Activated CD8-positive, alpha-beta memory T cell treated with anti-CD3 and anti-CD28 coated beads for 36 hours (primary cell): ENCODE measurements around the gene HECW1. TPM values are rescaled to one million over a fixed set of nuclear protein-coding genes. Genes with fewer than 3 reads are reported as not detected.
"Not testable (repeated sequence)": the region's sequence is repeated elsewhere in the genome, so short reads cannot be mapped to it uniquely, and the experiment has no call there.

Experiments used
- CTCF ChIA-PET: fragments of 350-600 bp; sonication (Branson Sonifier 250); formaldehyde crosslinking; loops from one replicate; lab custom pipeline; 2021; ENCODE audit warnings: antibody characterized with exemption; lab: Charles Lee
- POLR2A ChIA-PET: fragments of 350-600 bp; sonication (Branson Sonifier 250); formaldehyde crosslinking; loops from one replicate; lab custom pipeline; 2021; ENCODE audit warnings: antibody characterized with exemption; lab: Charles Lee
- total RNA-seq, 2 experiments: library from RNA; stranded (reverse); gene quantifications; one replicate each; pipeline ENCODE4 v1.2.3, GENCODE V29; 2021

Gene HECW1
- total RNA-seq, 2 experiments from 2014 or later: not detected

DNA sequence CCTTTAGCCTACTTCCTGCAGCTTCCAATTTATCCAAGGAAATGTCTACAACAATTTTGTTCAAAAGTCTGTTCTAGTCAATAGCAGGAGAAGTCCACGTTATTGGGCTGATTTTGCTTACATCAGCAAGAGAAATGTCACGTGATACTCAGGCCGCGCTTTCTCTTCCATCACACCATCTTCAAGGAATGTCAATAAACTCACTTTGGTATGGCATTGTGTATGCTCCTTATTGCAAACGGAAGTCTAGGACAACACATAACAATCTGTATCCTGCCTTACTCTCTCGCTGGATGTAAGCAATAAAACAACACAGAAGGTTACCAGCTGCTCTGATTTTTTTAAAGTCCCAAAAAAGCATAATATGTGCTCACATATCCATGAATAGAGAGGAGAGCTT is 453.3 kb downstream of the HECW1 start:
- CTCF ChIA-PET: interaction anchor here (1.4 kb wide), 1 partner anchor 17 kb away, joined by 4 read pairs; the partner anchor contains the start of gene STK17A
- POLR2A ChIA-PET: no interaction called here

DNA sequence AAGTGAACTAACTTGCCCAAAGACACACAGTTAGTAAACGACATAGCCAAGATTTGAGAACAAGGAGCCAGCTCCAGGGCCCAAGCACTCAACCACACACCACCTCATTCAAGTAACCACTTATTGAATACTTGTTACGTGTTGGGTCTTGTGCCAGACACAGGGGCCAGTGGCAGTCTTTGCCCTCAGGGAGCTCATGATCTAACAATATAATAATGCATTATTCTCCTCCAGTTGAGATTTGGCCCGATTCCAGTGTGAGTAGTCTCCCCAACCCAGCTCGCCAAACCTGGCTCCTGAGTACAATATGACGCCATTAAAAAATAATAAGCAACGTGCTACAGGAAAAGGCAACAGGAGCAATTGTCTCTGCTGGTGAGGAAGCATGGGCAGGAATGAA is 456.1 kb downstream of the HECW1 start:
- CTCF ChIA-PET: interaction anchor here (0.7 to 1.4 kb wide), 4 partner anchors 14 to 271 kb away, joined by 3 to 5 read pairs (median 4); partner anchors contain the start of gene STK17A
- POLR2A ChIA-PET: interaction anchor here (0.6 kb wide), 1 partner anchor 275 kb away, joined by 3 read pairs; no protein-coding TSS in a partner anchor

DNA sequence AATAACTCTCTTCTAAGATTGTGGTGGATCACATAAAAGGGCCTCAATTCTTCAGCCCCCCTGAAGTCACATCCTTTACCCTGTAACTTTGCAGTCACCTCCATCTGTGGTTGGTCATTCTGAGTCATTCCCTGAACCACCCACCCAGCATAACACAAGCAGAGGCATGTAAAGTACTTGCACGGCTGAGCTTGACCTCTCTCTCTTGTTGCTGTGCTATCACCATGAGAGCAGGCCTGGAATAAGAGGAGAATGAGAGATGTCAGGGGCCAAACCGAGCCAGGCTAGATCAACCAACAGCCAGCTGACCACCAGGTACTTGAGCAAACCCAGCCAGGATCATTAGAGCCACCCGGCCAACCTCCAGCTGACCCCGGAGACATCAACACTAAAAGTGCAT is 457.0 kb downstream of the HECW1 start:
- POLR2A ChIA-PET: interaction anchor here (0.6 kb wide), 2 partner anchors 51 to 275 kb away, joined by 3 to 4 read pairs; no protein-coding TSS in a partner anchor
- CTCF ChIA-PET: interaction anchor here (1.0 kb wide), 1 partner anchor 270 kb away, joined by 3 read pairs; no protein-coding TSS in a partner anchor

DNA sequence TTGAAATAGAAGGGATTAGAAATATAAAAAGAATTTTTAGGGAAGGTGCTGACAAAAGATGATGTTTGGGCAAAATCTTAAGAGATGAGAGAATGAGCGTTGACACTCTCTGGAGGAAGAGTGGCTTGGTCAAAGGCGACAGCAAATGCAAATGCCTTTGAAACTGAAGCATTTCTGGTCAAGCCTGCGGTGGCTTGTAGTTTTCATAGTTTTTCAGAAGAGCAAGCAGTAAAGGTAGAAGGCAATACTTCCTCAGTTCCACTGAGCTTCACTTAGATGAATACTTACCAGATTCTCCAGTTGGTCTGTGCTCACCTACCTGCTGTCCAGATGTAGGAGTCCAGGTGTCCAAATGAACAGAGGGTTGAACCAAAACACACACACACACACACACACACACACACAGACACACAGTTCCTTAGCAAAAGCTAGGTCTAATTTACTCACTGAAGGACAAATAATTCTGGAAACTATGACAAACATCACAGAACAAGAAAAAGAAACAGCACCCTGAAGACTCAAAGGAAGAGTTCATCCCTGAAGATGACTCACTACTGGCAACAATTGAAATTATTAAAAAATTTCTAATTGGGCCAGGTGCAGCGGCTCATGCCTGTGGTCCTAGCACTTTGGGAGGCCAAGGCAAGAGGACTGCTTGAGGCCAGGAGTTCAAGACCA is 458.4 kb downstream of the HECW1 start:
- POLR2A ChIA-PET: interaction anchor here (1.2 kb wide), 1 partner anchor 77 kb away, joined by 4 read pairs; no protein-coding TSS in a partner anchor
- CTCF ChIA-PET: interaction anchor here (1.1 to 4.0 kb wide), 2 partner anchors 11 to 268 kb away, joined by 6 to 31 read pairs; partner anchors contain the start of gene STK17A

DNA sequence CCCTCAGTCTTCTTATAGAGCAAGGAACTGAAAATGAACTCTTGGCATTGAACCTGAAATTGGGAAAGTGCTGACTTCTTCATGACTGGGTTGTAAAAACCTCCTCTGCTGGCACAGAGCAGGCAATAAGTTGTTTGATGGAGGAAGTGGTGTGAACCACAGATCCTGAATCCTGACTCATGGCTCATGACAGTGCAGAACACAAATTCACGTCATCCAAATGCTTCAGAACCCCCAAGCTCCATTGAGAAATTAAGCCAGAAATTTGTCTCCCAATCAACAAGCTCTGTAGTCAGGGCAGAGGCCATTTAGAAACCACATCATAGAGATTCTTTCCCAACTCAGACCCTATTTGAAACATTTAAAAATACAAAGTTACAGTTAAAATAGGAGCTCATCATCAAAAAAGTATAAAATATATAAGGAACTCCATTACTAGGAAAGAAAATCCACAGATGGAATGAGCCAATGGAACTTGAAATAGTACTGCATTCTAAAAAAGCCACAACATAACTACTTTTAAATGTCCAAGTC is 460.1 kb downstream of the HECW1 start:
- POLR2A ChIA-PET: interaction anchor here (1.5 kb wide), 1 partner anchor 10 kb away, joined by 8 read pairs; the partner anchor contains the start of gene STK17A
- CTCF ChIA-PET: interaction anchor here (1.1 to 4.0 kb wide), 3 partner anchors 9 to 266 kb away, joined by 3 to 31 read pairs (median 3); partner anchors contain the start of gene STK17A

DNA sequence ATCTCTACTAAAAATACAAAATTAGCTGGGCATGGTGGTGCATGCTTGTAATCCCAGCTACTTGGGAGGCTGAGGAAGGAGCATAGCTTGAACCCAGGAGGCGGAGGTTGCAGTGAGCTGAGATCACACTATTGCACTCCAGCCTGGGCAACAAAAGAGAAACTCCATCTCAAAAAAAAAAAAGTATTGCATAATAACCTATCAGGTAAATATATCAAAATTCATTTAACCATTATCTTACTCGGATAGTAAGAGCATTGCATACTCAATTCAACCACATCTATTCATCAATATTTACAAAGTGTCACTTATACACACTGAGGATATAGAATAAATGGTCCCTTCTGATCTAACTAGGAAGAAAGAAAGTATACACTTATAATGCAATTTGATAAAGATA is 461.4 kb downstream of the HECW1 start:
- CTCF ChIA-PET: interaction anchor here (1.1 to 4.0 kb wide), 2 partner anchors 8 to 264 kb away, joined by 3 to 31 read pairs; partner anchors contain the start of gene STK17A
- POLR2A ChIA-PET: not testable (repeated sequence)

DNA sequence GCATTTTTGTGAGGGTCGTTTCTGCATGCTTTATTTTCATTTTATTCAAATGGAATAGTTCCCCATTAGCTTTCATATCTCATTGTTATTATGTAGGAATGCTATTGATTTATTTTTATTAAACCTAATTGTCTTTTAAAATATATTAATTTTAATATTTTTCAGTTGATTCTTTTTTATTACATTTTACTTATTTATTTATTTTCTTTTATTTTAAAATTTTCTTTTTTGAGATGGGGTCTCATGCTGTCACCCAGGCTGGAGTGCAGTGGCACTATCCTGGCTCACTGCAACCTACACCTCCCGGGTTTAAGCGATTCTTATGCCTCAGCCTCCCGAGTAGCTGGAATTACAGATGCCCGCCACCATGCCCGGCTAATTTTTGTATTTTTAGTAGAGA is 463.1 kb downstream of the HECW1 start:
- CTCF ChIA-PET: interaction anchor here (1.1 to 1.9 kb wide), 2 partner anchors 124 to 264 kb away, joined by 3 to 5 read pairs; no protein-coding TSS in a partner anchor
- POLR2A ChIA-PET: interaction anchor here (0.6 kb wide), 1 partner anchor 145 kb away, joined by 3 read pairs; no protein-coding TSS in a partner anchor

DNA sequence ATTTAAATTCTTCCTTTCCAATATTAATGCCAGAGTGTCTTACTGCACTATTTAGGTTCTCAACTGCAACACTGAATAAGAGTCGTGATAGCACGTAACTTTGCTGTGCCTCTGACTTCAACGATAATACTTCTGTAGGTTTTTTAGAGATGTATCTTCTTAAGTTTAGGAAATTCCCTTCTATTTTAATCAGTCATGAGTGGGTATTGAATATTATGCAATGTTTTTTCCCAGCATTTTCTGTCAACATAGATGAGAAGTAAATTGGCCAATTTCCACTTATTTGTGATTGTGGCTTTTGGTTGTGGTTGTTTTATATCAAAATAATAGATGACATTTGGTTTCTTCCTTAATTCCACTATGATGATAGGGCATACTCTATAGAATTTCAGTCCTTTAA is 463.8 kb downstream of the HECW1 start:
- POLR2A ChIA-PET: no interaction called here

DNA sequence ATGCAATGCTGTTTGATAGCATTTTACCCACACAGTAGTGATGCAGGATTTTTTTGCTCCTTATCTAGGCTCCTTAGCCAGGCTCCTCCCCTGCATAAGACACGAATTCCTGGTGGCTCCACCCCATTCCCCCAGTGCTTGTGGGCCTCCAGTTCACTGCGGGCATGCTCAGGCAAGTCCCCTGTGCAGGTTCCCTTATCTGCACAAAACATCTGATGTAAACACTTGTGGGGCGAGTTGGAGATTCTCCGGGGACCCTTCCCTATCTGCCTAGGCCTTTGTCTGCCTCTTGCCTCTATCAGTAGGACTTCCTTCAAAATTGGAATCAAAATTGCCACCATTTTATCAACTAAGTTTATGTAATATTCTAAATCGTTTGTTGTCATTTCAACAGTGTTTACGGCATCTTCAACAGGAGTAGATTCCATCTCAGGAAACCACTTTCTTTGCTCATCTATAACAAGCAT is 465.1 kb downstream of the HECW1 start:
- POLR2A ChIA-PET: no interaction called here
- CTCF ChIA-PET: interaction anchor here (0.6 kb wide), 1 partner anchor 123 kb away, joined by 3 read pairs; no protein-coding TSS in a partner anchor

More for the DNA sequence above, 463.8 kb downstream of the HECW1 start:
- CTCF ChIA-PET: interaction anchor here (1.9 kb wide), 1 partner anchor 124 kb away, joined by 5 read pairs; no protein-coding TSS in a partner anchor

DNA sequence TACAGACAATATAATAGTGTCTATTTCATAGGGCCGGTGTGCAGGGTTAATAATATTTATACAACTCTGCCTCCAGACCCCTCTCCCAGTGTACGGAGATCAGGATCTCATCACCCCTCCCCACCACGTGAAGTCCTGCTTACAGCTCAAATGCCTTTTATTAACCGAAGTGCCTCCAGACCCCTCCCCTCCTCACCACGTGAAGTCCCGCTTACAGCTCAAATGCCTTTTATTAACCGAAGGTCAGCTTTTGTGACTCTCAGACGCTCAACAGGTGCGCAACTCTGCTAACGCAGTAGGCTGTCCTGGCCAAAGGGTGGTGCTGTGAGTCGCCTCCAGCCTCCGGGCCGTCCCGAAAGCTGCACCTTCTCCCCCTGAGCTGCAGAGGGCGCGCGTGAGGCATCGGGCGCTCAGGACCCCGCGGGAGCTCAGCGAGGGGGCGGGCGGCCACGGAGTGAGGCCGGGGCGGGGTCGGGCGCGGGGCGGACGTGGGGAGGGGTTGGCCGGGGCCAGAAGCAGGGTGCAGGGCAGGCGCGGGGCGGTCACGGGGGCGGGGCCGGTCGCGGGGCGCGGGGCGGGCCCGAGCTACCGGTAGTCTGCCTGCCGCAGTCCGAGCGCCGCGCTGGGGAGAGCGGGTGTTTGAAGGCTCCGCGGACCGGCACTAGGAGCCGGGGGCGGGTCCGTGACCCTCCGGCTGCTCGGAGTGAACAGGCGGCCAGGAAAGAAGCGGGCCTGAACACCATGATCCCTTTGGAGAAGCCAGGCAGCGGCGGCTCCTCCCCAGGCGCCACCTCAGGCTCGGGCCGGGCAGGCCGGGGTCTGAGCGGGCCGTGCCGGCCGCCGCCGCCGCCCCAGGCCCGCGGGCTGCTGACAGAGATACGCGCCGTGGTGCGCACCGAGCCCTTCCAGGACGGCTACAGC is 470.3 kb downstream of the HECW1 start, which contains the start of gene STK17A:
TSS of gene STK17A (plus strand) at position 606 of the 921 bp plus-strand sequence. CDS start at position 742, 136 bp downstream.
- POLR2A ChIA-PET: interaction anchor here (0.6 to 3.8 kb wide), 29 partner anchors 10 to 256 kb away, joined by 3 to 53 read pairs (median 5); partner anchors contain the start of genes BLVRA and COA1
- CTCF ChIA-PET: interaction anchor here (0.6 to 6.7 kb wide), 58 partner anchors 8 to 671 kb away, joined by 3 to 107 read pairs (median 7); partner anchors contain the start of genes BLVRA, C7orf25, COA1 and MRPS24

DNA sequence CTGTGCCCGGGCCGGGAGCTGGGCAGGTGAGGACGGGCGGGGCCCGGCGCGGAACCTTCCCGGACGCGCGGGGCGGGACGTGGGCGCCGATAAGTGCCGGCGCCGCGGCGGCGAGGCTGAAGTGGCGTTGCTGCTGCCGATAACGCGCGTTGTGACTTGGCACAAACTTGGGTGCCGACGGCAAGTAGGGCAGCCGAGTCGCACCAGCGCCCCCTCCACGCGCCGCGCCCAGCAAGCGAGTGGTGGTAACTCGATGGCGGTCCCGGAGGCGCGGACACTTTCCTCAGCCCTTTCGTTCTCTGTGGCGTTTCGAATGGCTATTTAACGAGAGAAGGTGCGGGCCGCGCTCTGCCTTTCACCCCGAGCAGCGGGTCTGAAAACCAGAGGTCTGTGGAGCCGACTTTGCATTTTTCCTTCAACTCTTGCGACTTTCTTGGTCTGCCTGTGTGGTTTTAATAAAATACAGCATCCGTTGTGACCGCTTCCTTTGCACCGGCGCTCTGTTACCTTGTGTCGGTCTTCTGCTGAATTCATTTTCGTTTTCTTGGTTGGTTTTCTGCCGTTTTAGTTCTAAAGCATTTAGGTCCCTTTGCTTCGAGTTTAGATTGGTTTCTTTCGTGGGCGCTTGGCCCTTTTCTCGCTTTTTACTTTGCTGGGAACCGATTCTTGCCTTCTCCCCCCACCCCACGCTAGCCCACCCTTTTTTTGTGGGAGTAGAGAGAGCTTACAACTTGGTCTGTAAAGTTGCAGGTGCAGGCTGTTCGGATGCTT is 471.2 kb downstream of the HECW1 start:
- POLR2A ChIA-PET: interaction anchor here (0.7 to 3.8 kb wide), 20 partner anchors 11 to 651 kb away, joined by 3 to 53 read pairs (median 6); partner anchors contain the start of genes BLVRA, COA1 and MRPL32
- CTCF ChIA-PET: interaction anchor here (0.6 to 6.7 kb wide), 42 partner anchors 7 to 1445 kb away, joined by 3 to 107 read pairs (median 8); partner anchors contain the start of genes BLVRA, COA1 and MRPS24

DNA sequence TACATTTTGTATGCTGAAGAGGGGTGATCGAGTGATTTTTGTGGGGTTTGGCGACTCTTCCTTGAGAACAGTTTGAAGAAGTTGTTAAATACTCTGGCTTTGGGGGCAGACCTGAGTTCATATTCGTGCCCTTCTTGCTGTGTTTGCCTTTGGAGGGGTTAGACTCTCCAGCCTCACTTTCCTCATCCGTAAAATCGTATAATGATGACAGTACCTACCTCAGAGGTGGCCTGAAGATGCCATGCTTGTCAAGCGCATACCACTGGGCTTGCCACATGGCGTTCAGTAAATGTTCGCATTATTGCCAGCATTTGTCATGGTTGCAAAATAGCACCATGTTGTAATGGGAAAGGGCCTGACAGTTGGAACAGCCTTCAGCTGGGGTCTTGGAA is 471.7 kb downstream of the HECW1 start:
- ChIA-PET CTCF (interaction anchor here (0.6 to 6.7 kb wide), 7 partner anchors 37 to 1444 kb away, joined by 3 to 63 read pairs (median 5); no protein-coding TSS in a partner anchor), POLR2A (interaction anchor here (0.7 to 3.8 kb wide), 8 partner anchors 11 to 652 kb away, joined by 3 to 53 read pairs (median 3); partner anchors contain the start of gene MRPL32)

DNA sequence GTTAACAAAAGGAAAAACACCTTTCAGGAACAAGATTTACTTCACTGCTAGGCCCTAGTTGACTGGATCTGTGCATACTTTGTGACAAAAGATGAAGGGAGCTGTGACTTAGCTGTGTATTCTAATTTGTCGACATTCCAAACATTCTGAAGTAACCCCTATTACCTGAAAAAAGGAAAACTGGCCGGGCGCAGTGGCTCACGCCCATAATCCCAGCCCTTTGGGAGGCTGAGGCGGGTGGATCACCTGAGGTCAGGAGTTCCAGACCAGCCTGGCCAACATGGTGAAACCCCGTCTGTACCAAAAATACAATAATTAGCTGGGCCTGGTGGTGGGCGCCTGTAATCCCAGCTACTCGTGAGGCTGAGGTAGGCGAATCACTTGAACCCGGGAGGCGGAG is 472.3 kb downstream of the HECW1 start:
- ChIA-PET POLR2A (interaction anchor here (0.6 to 3.8 kb wide), 9 partner anchors 10 to 652 kb away, joined by 3 to 53 read pairs (median 3); partner anchors contain the start of gene MRPL32), CTCF (interaction anchor here (0.6 to 6.7 kb wide), 9 partner anchors 37 to 145 kb away, joined by 3 to 63 read pairs (median 5); no protein-coding TSS in a partner anchor)

DNA sequence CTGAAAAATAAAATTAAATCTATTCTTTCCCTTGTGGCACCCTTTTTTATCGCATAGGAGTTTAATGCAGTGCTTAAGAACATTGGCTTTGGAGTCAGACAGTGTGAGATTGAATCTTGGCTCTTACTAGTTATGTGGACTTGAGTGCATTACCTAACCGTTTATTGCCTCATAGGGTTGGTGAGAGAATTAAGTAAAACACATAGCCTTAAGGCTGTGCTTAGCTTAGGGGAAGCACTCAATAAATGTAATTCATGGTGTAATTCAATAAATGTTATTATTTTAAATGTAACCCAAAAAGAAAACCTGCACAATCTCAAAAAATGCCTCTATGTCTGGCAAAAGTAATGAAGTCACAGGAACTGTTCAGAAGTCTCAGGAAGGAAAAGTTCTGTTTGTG is 473.1 kb downstream of the HECW1 start:
- ChIA-PET CTCF (interaction anchor here (1.3 to 6.7 kb wide), 5 partner anchors 36 to 115 kb away, joined by 3 to 63 read pairs (median 8); no protein-coding TSS in a partner anchor), POLR2A (interaction anchor here (1.1 to 3.5 kb wide), 3 partner anchors 35 to 85 kb away, joined by 5 to 20 read pairs (median 11); no protein-coding TSS in a partner anchor)

DNA sequence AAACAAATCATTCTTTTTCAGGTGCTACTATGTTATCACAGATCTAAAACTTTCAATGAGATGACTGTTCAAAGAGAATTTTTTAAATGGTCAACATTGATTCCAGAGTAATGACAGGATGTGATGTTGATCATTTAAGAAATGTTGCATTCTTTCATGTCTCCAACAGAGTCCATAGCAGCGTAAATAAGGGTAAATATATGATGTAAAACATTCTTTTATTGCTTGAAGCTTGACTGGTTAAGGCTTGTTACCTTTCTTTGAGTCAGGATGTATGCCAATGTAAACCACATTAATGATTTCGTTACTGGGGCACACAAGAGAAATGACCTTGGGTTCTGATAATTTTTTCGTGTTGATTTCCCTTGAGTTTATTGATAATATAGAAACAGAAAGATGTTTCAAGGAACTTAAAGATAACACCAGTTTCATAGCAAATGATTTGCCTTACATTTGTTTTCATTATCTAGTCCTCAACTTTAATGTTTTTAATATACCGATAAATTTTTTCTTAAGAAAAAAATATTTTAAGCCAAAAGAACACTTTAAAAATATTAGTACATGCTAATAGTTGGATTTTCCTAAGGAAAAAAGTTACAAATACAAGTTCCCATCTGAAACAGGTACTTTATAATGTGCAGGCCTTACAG is 473.9 kb downstream of the HECW1 start:
- POLR2A ChIA-PET: interaction anchor here (0.8 to 1.7 kb wide), 4 partner anchors 62 to 84 kb away, joined by 5 to 11 read pairs (median 9); no protein-coding TSS in a partner anchor
- CTCF ChIA-PET: interaction anchor here (1.0 to 6.7 kb wide), 4 partner anchors 8 to 164 kb away, joined by 3 to 63 read pairs (median 20); no protein-coding TSS in a partner anchor
